ENCODE measurements around the gene DENND6A. TPM values are rescaled to one million over a fixed set of nuclear protein-coding genes. Genes with fewer than 3 reads are reported as not detected.

Gene DENND6A
- 21.9 and 22.7 TPM in 2 replicates for total RNA-seq

DNA sequence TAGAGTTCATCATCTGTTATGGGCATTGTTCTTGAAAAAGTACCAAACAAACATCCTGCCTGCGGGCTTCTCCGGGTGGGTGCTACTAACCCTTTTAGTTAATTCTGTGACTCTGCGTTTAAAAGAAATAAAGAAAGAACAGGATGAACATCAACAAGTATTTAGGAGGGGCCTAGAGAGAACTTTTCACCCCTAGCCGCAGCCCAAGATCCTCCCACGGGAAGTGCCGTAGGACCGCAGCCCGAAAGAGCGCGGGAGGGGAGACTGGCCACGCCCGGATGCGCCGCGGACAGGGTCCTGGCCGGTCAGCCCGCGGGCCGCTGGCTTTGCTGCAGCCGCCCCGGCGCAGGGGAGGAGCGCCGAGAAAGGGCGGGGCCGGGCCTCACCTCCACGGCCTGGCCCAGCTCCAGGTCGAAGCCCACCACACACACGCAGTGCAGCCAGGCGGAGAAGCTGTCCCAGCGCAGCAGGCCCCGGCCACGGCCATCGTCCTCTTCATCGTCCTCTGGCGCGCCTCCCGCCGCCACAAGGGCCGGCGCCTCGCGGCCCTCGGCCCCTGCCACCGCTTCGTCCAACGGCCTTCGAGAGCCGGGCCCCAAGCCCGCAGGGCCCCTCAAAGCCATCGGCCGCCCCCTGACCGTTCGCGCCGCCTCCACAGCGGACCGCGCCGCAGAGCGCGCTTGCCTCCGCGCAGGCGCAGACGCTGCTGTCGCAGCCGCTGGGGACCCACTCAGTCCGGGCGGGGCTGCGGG lies at the start of gene DENND6A:
Gene DENND6A, minus strand, starts transcription at position 682 of the 752 bp plus-strand sequence. Its CDS starts 59 bp downstream, at position 623.

GRCh38 chr3:57597127-57597923 lies 95.6 kb downstream of the DENND6A start, which contains the start of gene ARF4:
Gene ARF4 (minus strand): TSS chr3:57597344. CDS start chr3:57597140, 204 bp downstream.

Other genes starting within 250 kb of the DENND6A start
- gene DNAH12, start 148.7 kb downstream of the DENND6A start, total RNA-seq: 0.16 TPM in 1 of 2 replicates, not detected in the other
- 13.0 and 14.3 TPM in 2 replicates for gene PDE12, start 136.8 kb downstream of the DENND6A start, total RNA-seq
- 374 and 434 TPM in 2 replicates for gene ARF4, start 95.7 kb downstream of the DENND6A start, total RNA-seq
- gene SLMAP, start 63.2 kb upstream of the DENND6A start, total RNA-seq: 17.0 and 35.2 TPM in 2 replicates